Natural killer cell (primary cell): ENCODE data around the gene ANKRD10. TPM values are rescaled to one million over a fixed set of nuclear protein-coding genes. Genes with fewer than 3 reads are reported as not detected.

Experiments used
- ATAC-seq, 3 donors: fragments of 150-1000 bp in 2 of 3; fragments of 200-7000 bp in 1 of 3; cut with Tn5 transposase; 1 replicate in 1 of 3; 2 replicates in 2 of 3; pipeline ENCODE4 v1.10.0; 2021; ENCODE audit warnings: mild to moderate bottlenecking in 2 of 3, moderate library complexity in 2 of 3
- DNase-seq, 2 donors: peaks; one replicate each; pipeline versions ENCODE4 v3.0.0 to v3.0.0-alpha.2; 2013 to 2021; ENCODE audit warnings: mixed read lengths in 1 of 2
- H3K27ac ChIP-seq: one replicate; pipeline ENCODE4 v1.5.1; 2013; ENCODE audit warnings: mild to moderate bottlenecking, low read length
- H3K27me3 ChIP-seq: one replicate; pipeline ENCODE4 v1.6.1; 2013; ENCODE audit warnings: low read length; ENCODE audit not compliant: control insufficient read depth, insufficient read depth
- H3K36me3 ChIP-seq: one replicate; pipeline ENCODE4 v1.6.1; 2013; ENCODE audit warnings: low read length; ENCODE audit not compliant: control insufficient read depth, insufficient read depth
- H3K4me1 ChIP-seq: one replicate; pipeline ENCODE4 v1.6.1; 2013; ENCODE audit warnings: low read length; ENCODE audit not compliant: control insufficient read depth, insufficient read depth
- H3K4me3 ChIP-seq: one replicate; pipeline ENCODE4 v1.5.1; 2013; ENCODE audit warnings: low read length
- H3K9me3 ChIP-seq: one replicate; pipeline ENCODE4 v1.6.1; 2013; ENCODE audit warnings: low read length; ENCODE audit not compliant: control insufficient read depth, insufficient read depth
- H3K27ac Mint-ChIP-seq, 2 donors: one replicate each; pipeline ENCODE4 v1.8.0; 2022; ENCODE audit warnings: mild to moderate bottlenecking in 2 of 2, mixed read lengths in 2 of 2, moderate library complexity in 1 of 2
- H3K27me3 Mint-ChIP-seq, 2 donors: one replicate each; pipeline ENCODE4 v1.8.0; 2022; ENCODE audit warnings: low read depth in 2 of 2, mixed read lengths in 2 of 2
- H3K36me3 Mint-ChIP-seq: one replicate; pipeline ENCODE4 v1.8.0; 2022; ENCODE audit warnings: mixed read lengths
- H3K4me1 Mint-ChIP-seq, 2 donors: one replicate each; pipeline ENCODE4 v1.8.0; 2022; ENCODE audit warnings: mixed read lengths in 2 of 2
- H3K4me3 Mint-ChIP-seq: one replicate; pipeline ENCODE4 v1.8.0; 2022; ENCODE audit warnings: mild to moderate bottlenecking, moderate library complexity, mixed read lengths
- H3K9me3 Mint-ChIP-seq, 2 donors: one replicate each; pipeline ENCODE4 v1.8.0; 2022; ENCODE audit warnings: mixed read lengths in 2 of 2
- WGBS: methylation state at CpG from one replicate; pipeline ENCODE4 v1.1.7; 2013; ENCODE audit warnings: missing lambda C conversion rate; ENCODE audit not compliant: insufficient coverage; 5-methylcytosine and 5-hydroxymethylcytosine counted together
- intact Hi-C: fragments of 100-400 bp; cut with micrococcal nuclease; formaldehyde crosslinking; loops from one replicate; pipeline ENCODE4 v1.14.2; 2022
- total RNA-seq, 4 donors: library from RNA; stranded (reverse); fragments of 120-200 nt in 1 of 4; gene quantifications; one replicate each; pipeline versions ENCODE4 v1.2.3 to v1.2.4, GENCODE V29; 2013 to 2022
- TF ChIP-seq, protein P1 (sequence below): fragments of 200-600 bp; IDR thresholded peaks from one replicate; pipeline ENCODE4 v1.8.0; 2022; ENCODE audit warnings: antibody characterized with exemption

The ANKRD10 gene
- total RNA-seq, 3 donors from 2014 or later (not counting 1 experiment from before 2014, with no cell fraction given), result 173 to 221 (median 185) TPM

DNA sequence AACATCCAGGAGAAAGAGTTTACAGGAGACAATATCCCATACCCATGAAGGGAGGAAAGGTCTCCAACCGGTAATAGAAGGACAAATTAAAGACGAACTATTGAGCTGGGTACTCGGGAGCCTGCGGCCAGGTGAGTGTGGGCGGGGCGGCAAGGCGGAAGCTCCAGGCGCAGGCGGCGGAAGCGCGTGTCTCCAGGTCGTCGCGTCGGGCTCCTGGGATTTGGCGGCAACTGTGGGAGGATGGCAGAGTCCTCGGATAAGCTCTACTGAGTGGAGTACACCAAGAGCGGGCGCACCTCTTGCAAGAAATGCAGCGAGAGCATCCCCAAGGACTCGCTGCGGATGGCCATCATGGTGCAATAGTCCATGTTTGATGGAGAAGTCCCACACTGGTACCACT lies 21.6 kb upstream of the ANKRD10 start:
- H3K9me3 ChIP-seq, result peaks cover 18% of the 10 kb centered on the region
- peaks cover 27% of the 10 kb centered on the region for H3K36me3 Mint-ChIP-seq
- H3K4me1 Mint-ChIP-seq, result no peaks in the 10 kb centered on the region
- H3K4me3 ChIP-seq, result no peak overlapping the region
- ATAC-seq, result no peak
- no peak overlapping the region for H3K4me3 Mint-ChIP-seq
- TF ChIP-seq, protein P1, sequence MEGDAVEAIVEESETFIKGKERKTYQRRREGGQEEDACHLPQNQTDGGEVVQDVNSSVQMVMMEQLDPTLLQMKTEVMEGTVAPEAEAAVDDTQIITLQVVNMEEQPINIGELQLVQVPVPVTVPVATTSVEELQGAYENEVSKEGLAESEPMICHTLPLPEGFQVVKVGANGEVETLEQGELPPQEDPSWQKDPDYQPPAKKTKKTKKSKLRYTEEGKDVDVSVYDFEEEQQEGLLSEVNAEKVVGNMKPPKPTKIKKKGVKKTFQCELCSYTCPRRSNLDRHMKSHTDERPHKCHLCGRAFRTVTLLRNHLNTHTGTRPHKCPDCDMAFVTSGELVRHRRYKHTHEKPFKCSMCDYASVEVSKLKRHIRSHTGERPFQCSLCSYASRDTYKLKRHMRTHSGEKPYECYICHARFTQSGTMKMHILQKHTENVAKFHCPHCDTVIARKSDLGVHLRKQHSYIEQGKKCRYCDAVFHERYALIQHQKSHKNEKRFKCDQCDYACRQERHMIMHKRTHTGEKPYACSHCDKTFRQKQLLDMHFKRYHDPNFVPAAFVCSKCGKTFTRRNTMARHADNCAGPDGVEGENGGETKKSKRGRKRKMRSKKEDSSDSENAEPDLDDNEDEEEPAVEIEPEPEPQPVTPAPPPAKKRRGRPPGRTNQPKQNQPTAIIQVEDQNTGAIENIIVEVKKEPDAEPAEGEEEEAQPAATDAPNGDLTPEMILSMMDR, result no peak
- peaks cover 3 to 4% of the 10 kb centered on the region in 2 donors for H3K9me3 Mint-ChIP-seq
- H3K27me3 ChIP-seq, result peaks cover 4% of the 10 kb centered on the region
- no peaks in the 10 kb centered on the region for H3K36me3 ChIP-seq
- H3K27ac Mint-ChIP-seq, result no peak overlapping the region
- intact Hi-C loops, result no loop called here
- H3K27me3 Mint-ChIP-seq, result peaks cover 20 to 78% of the 10 kb centered on the region in 2 donors
- H3K4me1 ChIP-seq, result no peaks in the 10 kb centered on the region
- DNase-seq, result no peak
- 96% methylated on average over 23 of the region's 23 CpGs for WGBS
- H3K27ac ChIP-seq, result no peak overlapping the region

DNA sequence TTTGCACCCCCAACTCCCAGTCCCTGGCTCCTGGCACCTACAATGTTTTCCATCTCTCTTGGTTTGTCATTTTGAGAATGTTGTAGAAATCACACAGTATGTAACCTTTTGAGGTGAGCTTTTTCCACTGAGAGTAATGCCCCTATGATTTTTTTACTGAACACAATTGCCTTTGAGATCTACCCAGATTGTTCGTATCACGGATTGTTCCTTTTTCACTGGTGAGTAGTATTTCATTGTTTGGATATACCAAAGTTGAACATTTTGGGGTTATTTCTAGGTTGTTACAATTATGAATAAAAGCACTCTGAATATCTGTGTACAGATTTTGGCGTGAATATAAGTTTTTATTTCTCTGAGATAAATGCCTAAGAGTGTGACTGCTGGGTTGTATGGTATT lies 17.7 kb upstream of the ANKRD10 start:
- Histone ChIP-seq H3K36me3 (no peaks in the 10 kb centered on the region), H3K27me3 (peaks cover 4% of the 10 kb centered on the region), H3K27ac (no peak overlapping the region), H3K9me3 (peaks cover 18% of the 10 kb centered on the region), H3K4me3 (no peak overlapping the region), H3K4me1 (peaks cover 5% of the 10 kb centered on the region)
- Mint-ChIP-seq H3K9me3 (peaks cover 3 to 4% of the 10 kb centered on the region in 2 donors), H3K27ac (no peak overlapping the region), H3K36me3 (peaks cover 27% of the 10 kb centered on the region), H3K27me3 (peaks cover 29 to 88% of the 10 kb centered on the region in 2 donors), H3K4me1 (no peaks in the 10 kb centered on the region), H3K4me3 (no peak overlapping the region)
- TF ChIP-seq, protein P1, result no peak
- 74% methylated on average over 3 of the region's 3 CpGs for WGBS
- ATAC-seq (no peak), DNase-seq (no peak)
- intact Hi-C loops, result no loop called here

DNA sequence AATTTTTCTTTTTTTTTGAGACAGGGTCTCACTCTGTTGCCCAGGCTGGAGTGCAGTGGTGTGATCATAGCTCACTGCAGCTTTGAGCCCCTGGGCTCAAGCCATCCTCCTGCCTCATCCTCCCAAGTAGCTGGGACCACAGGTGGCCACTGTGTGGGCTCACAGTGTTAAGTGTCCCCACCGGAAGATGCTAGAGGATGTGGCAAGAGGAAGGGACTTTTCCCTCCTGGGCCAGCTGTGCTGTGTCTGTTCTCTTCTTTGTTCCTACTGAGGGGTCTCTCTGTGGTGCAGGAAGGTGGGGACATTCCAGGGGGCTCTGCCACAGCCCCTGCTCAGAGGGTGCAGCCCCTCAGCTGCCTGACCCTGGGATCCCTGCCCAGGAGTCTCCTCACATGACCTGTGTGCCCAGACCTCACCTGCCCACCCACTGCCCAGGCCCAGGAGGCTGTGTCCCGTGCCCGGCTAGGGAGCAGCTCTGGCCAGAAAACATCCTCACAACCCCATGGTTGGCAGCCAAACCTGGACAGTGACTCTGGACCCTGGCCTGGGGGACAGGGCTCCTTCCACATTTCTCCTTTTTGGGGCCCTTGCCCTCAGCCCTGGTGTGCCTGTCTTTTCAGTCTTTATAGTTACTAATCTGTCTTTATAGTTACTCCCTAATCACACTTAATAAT lies 14.4 kb upstream of the ANKRD10 start:
- no peak overlapping the region for H3K27ac Mint-ChIP-seq
- no peak overlapping the region for H3K4me3 ChIP-seq
- peaks cover 5% of the 10 kb centered on the region for H3K4me1 ChIP-seq
- TF ChIP-seq, protein P1, result no peak
- 80% methylated on average over 3 of the region's 3 CpGs for WGBS
- ATAC-seq (no peak), DNase-seq (no peak)
- H3K9me3 Mint-ChIP-seq, result peaks cover 0 to 4% of the 10 kb centered on the region in 2 donors
- H3K27me3 ChIP-seq, result peaks cover 4% of the 10 kb centered on the region
- no peaks in the 10 kb centered on the region for H3K4me1 Mint-ChIP-seq
- no peaks in the 10 kb centered on the region for H3K36me3 ChIP-seq
- no peak overlapping the region for H3K27ac ChIP-seq
- H3K4me3 Mint-ChIP-seq, result no peak overlapping the region
- peaks cover 19% of the 10 kb centered on the region for H3K36me3 Mint-ChIP-seq
- intact Hi-C loops, result no loop called here
- peaks cover 15% of the 10 kb centered on the region for H3K9me3 ChIP-seq
- peaks cover 26 to 80% of the 10 kb centered on the region in 2 donors for H3K27me3 Mint-ChIP-seq
